PC-9 (cell line): ENCODE results near the gene PHPT1.

Experiments
- CTCF ChIP-seq: fragments of 200-600 bp; sonication (generic); conservative IDR thresholded peaks from 2 replicates; pipeline ENCODE4 v1.6.1; 2017; ENCODE audit warnings: mixed run types, antibody characterized with exemption, mild to moderate bottlenecking, moderate library complexity
- EZH2 ChIP-seq: fragments of 200-600 bp; sonication (generic); IDR thresholded peaks from 2 replicates; pipeline ENCODE4 v1.8.0; 2017; ENCODE audit warnings: antibody characterized with exemption, low read depth

- TF ChIP-seq EZH2: no peak
- TF ChIP-seq CTCF: no peak
Measured at GRCh38 chr9:136854113-136854841, 5.1 kb downstream of the PHPT1 start.
